Measurements from ENCODE around the gene HIVEP3. TPM values are rescaled to one million over a fixed set of nuclear protein-coding genes. Genes with fewer than 3 reads are reported as not detected.

Gene HIVEP3
- total RNA-seq, 1 experiment from 2014 or later = 1.4 TPM

- no peak overlapping the region for H3K18ac ChIP-seq (ENCODE audit: insufficient read length, low read depth, low read length)
- no peak overlapping the region for H4K8ac ChIP-seq (replicated peaks; ENCODE audit: insufficient read length, low read depth, low read length)
- no peaks in the 10 kb centered on the region for H3K79me1 ChIP-seq (ENCODE audit: insufficient read depth, low read depth, low read length, poor library complexity, severe bottlenecking)
- no peaks in the 10 kb centered on the region for H3K79me2 ChIP-seq (ENCODE audit: insufficient read depth, low read length)
- no peak overlapping the region for H3K56ac ChIP-seq (ENCODE audit: insufficient read length, low read depth, low read length)
- Mint-ChIP-seq H3K4me3 (no peak overlapping the region), H3K4me1 (peaks cover 12 to 22% of the 10 kb centered on the region in 2 experiments), H3K9me3 (no peaks in the 10 kb centered on the region), H3K27ac (no peak overlapping the region), H3K36me3 (ENCODE audit: insufficient read depth in 1 of 3, low read depth in 3 of 3) (no peaks in the 10 kb centered on the region; a peak in 1 of 7 replicates), H3K27me3 (ENCODE audit: low read depth) (peaks cover 16% of the 10 kb centered on the region)
- H4K20me1 ChIP-seq (ENCODE audit: control insufficient read depth, insufficient read depth, insufficient read length) = no peaks in the 10 kb centered on the region
- no peak overlapping the region for H2BK15ac ChIP-seq (ENCODE audit: low read depth, low read length)
- H4K91ac ChIP-seq (ENCODE audit: insufficient read length, low read depth, low read length) = no peak overlapping the region
- H2BK120ac ChIP-seq (ENCODE audit: low read depth, low read length, poor library complexity, severe bottlenecking) = no peak overlapping the region
- no peak overlapping the region for H2AFZ ChIP-seq (ENCODE audit: low read length)
- H3K4ac ChIP-seq (ENCODE audit: low read depth, low read length) = no peak overlapping the region
- no peak overlapping the region for H2BK20ac ChIP-seq (ENCODE audit: low read depth, low read length, poor library complexity, severe bottlenecking)
- DNase-seq = no peak
- H3K14ac ChIP-seq (ENCODE audit: insufficient read depth, low read length) = no peak overlapping the region
- no peak overlapping the region for H3K4me2 ChIP-seq (ENCODE audit: insufficient read depth, insufficient read length, low read length)
- no CpG with 5 or more reads among the region's 5 CpGs for WGBS (ENCODE audit: extremely low coverage, insufficient read length, low lambda C conversion rate)
- no peak overlapping the region for H3K9ac ChIP-seq (ENCODE audit: extremely low read depth, insufficient read length, low read length)
- H4K5ac ChIP-seq (ENCODE audit: insufficient read length, low read depth, low read length) = no peak overlapping the region
- H2BK12ac ChIP-seq (ENCODE audit: insufficient read length, low read depth, low read length) = no peak overlapping the region
- H3K4me1 ChIP-seq (ENCODE audit: insufficient read depth, low read length) = peaks cover 3% of the 10 kb centered on the region; the same call in 1 of the 2 replicates
- peaks cover 3% of the 10 kb centered on the region for H3K23me2 ChIP-seq (ENCODE audit: insufficient read length, low read depth, low read length, poor library complexity, severe bottlenecking)
- no peak overlapping the region for H3K23ac ChIP-seq (ENCODE audit: insufficient read length, low read depth, low read length)
- no peak overlapping the region for H2BK5ac ChIP-seq (ENCODE audit: insufficient read length, low read length)
- H3T11ph ChIP-seq (ENCODE audit: low read length) = no peak overlapping the region
- no peak overlapping the region for H3K27ac ChIP-seq (ENCODE audit: insufficient read length, low read depth, low read length)
- no peaks in the 10 kb centered on the region for H3K9me3 ChIP-seq (ENCODE audit: control insufficient read depth, low read depth, low read length)
- no peak for TF ChIP-seq CTCF (conservative IDR thresholded peaks at IDR 0.05)
- H3K27me3 ChIP-seq (ENCODE audit: insufficient read depth, low read length) = no peaks in the 10 kb centered on the region
- H2AK5ac ChIP-seq (ENCODE audit: insufficient read length, low read length) = no peak overlapping the region
Measured at GRCh38 chr1:41518471-41518870, 400.3 kb downstream of the HIVEP3 start.

Measured in H9 (cell line).